ENCODE results near the gene SLC13A3.

DNA sequence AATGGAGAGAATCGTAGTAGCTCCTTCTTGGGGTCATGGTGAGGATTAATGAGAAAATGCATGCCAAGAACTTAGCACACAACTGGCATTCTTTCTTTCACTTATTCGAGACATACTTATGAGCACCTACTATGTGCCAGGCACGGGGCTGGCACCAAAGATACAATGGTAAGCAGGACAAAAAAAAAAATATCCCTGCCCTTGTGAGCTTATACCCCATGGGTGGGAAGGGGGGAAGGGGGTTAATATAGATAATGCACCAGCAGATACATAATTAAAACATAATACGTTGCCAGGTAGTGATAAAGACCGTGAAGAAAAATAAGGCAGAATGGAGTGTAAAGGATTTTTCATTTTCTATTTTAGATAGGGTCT is 8.3 kb downstream of the SLC13A3 start:
- TF ChIP-seq, protein P1, sequence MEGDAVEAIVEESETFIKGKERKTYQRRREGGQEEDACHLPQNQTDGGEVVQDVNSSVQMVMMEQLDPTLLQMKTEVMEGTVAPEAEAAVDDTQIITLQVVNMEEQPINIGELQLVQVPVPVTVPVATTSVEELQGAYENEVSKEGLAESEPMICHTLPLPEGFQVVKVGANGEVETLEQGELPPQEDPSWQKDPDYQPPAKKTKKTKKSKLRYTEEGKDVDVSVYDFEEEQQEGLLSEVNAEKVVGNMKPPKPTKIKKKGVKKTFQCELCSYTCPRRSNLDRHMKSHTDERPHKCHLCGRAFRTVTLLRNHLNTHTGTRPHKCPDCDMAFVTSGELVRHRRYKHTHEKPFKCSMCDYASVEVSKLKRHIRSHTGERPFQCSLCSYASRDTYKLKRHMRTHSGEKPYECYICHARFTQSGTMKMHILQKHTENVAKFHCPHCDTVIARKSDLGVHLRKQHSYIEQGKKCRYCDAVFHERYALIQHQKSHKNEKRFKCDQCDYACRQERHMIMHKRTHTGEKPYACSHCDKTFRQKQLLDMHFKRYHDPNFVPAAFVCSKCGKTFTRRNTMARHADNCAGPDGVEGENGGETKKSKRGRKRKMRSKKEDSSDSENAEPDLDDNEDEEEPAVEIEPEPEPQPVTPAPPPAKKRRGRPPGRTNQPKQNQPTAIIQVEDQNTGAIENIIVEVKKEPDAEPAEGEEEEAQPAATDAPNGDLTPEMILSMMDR (IDR thresholded peaks at IDR 0.05; ENCODE audit: low read depth, low read length): no peak
- TF ChIP-seq, protein P2, sequence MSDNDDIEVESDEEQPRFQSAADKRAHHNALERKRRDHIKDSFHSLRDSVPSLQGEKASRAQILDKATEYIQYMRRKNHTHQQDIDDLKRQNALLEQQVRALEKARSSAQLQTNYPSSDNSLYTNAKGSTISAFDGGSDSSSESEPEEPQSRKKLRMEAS (IDR thresholded peaks at IDR 0.05; ENCODE audit: low read depth, low read length): no peak

Measured in NB4 (cell line).